AG10803 (cell line): ENCODE data around the gene HOMER1.

Source experiments
- DNase-seq: peaks from one replicate; pipeline ENCODE4 v3.0.0; 2010; ENCODE audit warnings: low read depth
- H3K4me3 ChIP-seq: 2 replicates; pipeline ENCODE4 v1.5.1; 2011; ENCODE audit warnings: mild to moderate bottlenecking, low read length, control low read depth
- CTCF ChIP-seq: conservative IDR thresholded peaks from 2 replicates; pipeline ENCODE4 v1.5.1; 2011; ENCODE audit warnings: mild to moderate bottlenecking, low read length, control low read depth, inconsistent platforms

The HOMER1 gene

DNA sequence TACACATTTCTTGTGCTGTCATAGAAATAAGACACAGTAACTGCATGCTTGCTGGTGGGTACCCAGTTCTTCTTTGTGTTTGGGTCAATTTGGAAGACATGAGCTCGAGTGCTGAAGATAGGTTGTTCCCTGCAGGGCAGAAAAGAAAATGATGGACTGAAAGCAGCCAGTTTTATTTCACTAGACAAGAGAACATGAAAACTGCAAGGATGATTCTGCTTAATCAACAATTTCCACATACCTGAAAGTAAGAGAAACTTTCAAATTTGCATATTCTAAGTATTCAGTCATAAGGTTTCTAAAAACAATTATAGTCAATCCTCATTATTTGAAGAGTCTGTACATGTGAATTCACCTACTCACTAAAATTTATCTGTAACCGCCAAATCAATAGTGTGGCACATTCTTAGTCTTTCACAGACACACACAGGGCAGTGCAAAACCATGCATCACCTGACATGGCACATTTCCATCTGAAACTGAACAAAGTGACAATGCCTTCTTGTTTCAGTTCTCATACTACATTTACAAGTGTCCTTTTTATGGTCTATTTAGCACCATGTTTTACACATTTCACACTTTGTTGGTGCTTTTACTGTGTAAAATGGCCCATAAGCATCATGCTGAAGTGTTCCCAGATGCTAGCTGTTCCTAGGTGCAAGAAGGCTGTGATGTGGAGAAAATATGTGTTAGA is 56.9 kb downstream of the HOMER1 start:
- TF ChIP-seq CTCF = no peak
- no peak for DNase-seq

DNA sequence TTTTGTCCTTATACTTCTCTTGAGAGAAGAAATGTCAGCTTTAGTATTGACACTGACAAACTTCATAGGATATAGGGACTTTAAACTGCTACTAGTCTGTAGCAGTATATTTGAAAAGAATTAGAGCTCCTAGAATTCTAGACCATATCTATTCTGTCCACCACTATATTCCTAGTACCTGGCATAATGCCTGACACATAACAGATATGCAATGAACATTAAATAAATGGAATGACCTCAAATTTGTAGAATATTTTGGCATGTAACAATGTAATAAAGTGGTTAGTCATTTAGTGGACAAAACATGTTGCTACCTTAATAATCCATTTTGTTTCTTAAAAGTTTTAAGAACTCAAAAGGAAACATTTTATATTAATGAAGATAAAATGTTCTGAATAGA is 57.5 kb downstream of the HOMER1 start:
- no peak for TF ChIP-seq CTCF
- DNase-seq = peak; percentile 25

More for the DNA sequence above, 56.9 kb downstream of the HOMER1 start:
- H3K4me3 ChIP-seq = no peak overlapping the region

DNA sequence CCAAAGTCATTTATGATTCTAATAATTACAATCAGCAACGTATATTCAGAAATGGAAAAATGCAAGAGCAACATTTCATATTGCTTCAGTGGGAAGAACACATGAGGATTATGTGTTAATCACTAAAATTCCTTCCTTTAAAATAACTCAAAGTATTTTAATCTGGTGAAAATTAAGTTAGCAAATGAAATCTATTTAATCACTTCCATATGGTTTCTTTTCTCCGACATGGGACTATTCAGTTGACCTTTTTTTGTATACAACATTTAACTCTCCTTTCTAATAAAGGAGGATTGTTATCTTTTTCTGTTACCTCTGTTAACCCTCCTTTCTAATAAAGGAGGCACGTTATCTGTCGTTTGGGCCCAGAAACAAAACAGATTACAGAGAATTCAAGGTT is 59.9 kb downstream of the HOMER1 start:
- DNase-seq = peak; percentile 25
- H3K4me3 ChIP-seq = no peak overlapping the region
- no peak for TF ChIP-seq CTCF

More for the DNA sequence above, 57.5 kb downstream of the HOMER1 start:
- H3K4me3 ChIP-seq = no peak overlapping the region

GRCh38 chr5:79448336-79448735 is 65.6 kb downstream of the HOMER1 start:
- H3K4me3 ChIP-seq = no peak overlapping the region
- peak; percentile 83 for DNase-seq

DNA sequence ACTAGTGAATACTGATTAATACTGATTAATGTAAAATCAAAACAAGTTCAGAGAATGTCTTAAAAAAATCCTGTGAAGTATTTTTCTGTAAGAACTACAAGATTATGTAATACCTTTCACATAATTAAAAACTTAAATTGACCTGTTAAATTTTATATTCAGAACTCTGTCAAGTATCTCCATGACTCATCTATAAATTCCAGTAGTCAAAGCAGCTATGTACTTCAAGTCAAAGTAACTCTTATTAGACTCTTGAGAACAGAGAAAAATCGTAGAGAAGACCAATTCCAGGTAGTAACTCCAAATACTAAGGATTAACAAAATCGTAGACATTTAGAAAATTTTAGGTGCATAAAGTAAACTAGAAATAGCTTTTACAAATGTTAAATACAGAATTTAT is 77.1 kb downstream of the HOMER1 start:
- H3K4me3 ChIP-seq = no peak overlapping the region
- DNase-seq = peak; percentile 35
- no peak for TF ChIP-seq CTCF

More at GRCh38 chr5:79448336-79448735, 65.6 kb downstream of the HOMER1 start:
- TF ChIP-seq CTCF = no peak

- no peak for TF ChIP-seq CTCF
- H3K4me3 ChIP-seq = no peak overlapping the region
- DNase-seq = peak; percentile 91
These were observed 77.7 kb downstream of the HOMER1 start for GRCh38 chr5:79436224-79436623.

DNA sequence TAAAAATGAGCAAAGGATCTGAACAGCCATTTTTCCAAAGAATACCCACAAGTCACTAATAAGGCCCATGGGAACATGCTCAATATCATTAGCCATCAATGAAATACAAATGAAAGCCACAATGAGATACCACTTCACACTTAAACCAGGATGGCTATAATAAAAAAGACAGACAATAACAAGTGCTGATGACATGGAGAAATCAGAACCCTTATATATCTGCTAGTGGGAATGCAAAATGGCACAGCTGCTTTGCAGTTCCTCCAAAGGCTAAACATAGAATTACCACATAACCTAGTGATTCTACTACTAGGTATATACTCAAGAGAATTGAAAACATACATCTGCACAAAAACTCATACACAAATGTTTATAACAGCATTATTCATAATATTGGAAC is 83.7 kb downstream of the HOMER1 start:
- no peak for TF ChIP-seq CTCF
- H3K4me3 ChIP-seq = no peak overlapping the region
- no peak for DNase-seq
